GM04503 (cell line): ENCODE results near the gene ABRACL.
"Not testable (repeated sequence)": the region's sequence is repeated elsewhere in the genome, so short reads cannot be mapped to it uniquely, and the experiment has no call there.

Source experiments
- DNase-seq: peaks from one replicate; pipeline ENCODE4 v3.0.0-alpha.2; 2012; ENCODE audit warnings: low read depth

Gene ABRACL, protein sequence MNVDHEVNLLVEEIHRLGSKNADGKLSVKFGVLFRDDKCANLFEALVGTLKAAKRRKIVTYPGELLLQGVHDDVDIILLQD

DNA sequence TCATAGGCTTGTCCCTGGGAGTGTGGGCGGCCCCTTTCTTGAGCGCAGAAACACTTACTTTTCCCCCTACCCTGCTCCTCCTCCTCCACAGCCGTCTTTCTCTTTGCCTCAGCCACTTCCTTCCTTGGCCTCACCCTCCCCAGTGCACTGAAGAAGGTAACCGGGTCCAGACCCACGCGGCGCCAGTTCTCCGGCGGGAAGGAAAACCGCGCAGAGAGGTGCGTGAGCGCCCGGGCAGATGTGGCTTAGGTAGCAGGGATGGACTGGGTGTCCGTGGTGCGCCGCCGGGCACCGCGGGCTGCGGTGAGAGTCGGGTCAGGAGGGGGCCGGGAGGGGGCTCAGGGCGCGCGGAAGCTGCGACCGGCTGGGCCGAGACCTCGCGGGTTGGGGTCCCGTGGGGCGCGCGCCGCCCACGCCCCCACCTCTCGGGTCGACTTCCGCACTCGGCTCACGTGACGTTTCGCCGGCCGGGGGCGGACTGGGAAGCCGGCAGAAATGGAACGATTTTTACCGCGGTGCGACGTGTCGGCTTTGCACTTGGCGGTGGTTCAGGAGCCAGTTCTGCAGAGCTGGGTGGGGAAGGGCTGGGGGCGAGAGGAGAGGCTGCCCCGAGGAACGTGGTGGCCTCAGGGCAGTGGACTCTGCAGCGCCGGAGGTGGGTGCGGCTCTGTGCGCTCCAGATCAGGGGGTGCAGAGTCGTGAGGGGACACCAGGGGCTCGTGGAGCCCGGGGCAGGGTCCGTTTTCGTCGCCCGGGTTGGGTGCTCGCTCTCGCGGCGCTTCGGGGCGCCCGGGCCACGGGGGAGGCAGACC, at the start of gene ABRACL:
Gene ABRACL, plus strand, starts transcription at position 88 of the 812 bp plus-strand sequence. CDS start 5,416 bp downstream, outside the sequence.
- DNase-seq: no peak

DNA sequence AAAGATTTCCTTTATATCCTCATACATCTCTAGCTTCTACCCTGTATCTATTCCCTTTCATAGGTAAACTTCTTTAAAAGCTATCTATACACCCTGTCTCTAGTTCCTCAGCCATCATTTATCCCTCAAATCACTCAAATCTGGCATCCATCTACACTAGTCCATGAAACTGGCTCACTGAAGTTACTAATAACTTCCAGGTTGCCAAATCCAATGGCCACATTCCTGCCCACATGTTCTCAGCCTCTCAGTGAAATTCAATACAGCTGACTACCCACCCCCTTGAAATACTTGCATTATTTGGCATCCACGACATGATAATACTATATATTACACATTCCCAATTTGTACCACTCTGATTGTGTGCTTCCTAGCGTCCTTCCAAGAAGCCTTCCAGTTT, 49.2 kb upstream of the ABRACL start:
- no peak for DNase-seq

DNA sequence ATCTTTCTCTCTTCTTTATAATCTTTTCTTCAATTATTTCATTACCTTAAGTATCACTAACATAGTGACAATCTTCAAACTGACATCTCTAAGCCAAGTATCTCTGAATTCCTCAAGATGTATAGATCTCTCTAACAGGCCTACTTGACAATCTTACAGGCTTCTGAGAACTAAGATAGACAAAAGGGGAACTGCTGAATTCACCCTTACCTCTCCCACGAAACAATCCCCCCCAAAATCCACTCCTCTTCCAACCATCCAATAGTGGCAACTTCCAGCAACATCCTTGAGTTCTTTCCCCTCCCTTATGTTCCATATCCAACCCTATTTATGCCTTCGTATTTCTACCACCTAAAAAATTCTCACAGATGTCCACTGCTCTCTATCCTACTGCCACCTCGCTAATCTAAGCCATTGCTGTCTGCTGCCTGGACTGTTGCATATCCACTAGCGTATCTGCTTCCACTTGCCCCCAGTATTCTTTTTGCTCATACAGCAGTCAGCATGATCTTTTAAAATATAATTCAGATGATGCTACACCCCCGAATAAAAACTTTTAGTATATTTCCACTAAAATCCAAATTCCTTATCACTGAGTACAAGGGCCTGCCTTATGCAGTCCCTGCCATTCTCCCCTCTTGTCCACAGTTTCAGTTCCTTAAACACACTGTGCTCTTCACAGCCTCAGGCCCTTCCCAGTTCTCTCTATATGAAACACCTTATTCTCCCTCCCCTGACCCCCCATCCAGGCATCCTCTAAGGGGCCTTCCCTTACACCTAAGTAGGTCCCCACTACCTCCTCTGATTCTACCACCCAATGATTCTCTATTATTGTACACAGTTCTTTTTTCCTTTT, 48.5 kb upstream of the ABRACL start:
- DNase-seq: no peak

DNA sequence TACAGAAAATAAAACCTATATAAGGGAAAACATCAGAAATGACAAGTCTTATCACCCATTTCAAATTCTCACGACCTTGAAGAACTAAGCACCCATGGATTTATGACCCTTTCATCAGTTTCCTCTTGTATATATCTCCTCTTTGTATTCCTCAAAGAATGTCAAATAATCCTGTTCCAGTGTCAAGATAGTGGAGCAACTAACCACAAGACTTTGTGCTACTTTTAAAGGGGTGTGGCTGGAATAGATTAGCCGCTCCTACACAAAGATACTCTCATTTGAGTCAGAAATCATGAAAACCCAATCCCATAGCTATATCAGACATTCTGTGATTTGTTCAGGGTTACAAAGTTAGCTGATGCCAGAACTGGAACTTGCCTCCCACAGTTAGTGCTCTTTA, 47.1 kb upstream of the ABRACL start:
- DNase-seq: no peak

DNA sequence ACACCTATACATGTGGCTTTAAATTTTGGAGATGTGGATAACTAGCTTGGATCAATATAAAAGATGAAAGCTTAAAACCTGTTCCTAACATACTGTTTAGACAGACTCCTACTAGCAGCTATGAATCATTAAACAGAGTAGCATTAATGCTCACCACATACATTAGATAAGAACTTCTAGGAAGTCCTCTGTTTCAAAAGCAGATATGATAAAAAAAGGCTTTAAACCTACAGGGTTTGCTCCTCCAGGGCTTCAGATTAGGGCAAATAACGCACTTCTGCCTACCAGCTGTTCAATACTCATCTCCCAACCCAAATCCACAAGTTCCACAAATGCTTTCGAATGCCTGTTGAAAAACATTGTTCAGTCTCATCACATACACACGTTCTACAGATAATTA, 42.0 kb upstream of the ABRACL start:
- no peak for DNase-seq

DNA sequence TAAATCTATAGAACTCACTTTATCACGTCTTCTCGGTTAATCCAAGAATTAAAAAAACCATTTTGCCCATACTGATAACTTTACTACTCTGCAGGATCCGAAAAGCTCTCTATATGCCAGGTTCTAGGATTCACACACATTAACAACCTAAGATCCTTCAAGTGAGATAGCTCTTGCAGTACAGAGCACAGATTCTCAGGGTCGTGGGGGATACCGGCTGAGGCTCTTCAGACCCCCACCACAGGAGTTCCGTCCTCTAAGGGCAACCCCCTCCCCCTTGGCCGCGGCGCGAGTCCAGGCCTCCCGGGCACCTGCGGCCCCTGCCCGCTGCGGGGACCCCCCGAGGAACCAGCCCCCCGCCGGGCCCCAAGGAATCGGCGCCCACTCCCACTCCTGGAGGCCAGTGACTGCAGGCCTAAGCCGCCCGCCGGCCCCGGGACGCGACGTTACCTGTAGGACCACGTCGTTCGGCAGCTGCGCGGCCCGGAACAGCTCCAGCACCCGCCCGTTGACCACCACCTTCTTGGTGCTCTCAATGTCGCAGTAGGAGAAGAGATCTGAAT, 41.4 kb upstream of the ABRACL start:
- DNase-seq: no peak

DNA sequence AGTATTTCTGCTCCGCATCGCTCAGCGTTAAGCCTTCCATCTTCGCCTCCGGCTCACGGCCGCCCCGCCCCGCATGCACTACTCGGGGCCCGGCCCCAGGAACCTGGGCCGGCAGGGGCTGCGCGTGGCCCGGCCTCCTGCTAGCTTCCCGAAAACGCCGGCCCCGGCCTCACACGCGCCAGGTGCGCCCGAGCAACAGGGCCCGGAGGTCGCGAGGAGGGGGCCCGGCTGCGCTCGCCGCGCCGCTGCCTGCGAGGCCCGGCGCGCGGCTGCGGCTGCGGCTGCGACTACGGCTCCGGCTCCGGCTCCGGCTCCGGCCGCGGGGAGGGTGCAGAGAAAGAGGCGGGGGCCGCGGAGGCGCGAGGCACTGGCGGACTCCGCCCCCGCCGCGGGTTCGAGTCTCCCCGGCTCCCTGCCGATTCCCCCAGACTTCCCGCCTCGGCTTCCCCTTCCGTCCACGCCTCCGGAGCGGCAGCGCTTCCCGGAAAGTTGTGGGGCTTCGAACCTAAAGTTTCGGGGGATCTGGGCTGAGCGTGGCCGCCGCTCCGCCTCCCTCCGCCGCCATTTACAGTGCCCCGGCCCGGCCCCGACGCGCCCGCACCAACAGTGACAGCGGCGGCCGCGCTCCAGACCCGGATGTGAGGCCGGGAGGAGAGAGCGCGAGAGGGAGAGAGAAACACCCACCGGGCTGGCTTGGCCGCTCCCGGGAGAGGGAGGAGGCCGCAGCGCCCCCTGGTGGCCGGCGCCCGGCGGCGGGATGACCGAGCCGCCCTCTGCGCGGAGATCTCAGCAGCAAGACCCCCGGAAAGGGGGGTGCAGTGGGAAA, 40.7 kb upstream of the ABRACL start, which contains the start of gene REPS1:
Gene REPS1, minus strand, starts transcription at position 611 of the 826 bp plus-strand sequence. Its CDS starts 571 bp downstream, at position 40.
- no peak for DNase-seq

DNA sequence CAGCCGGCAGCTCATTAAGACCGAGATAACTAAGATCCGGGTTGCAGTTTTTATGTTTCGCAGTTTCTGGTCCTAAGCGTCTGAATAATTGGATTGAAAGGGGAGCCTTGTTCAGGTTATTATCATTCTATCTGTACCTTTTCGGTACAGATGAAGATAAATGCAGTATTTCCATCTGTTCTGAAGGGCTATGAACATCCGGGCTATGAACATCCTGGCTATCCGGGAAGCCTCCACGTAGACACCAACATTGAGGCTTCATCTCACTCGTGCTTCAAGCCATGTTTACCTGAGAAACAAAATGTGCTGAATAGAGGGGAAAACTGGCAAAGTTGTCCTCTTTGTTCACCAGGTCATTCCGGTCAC, 40.1 kb upstream of the ABRACL start:
- no peak for DNase-seq

DNA sequence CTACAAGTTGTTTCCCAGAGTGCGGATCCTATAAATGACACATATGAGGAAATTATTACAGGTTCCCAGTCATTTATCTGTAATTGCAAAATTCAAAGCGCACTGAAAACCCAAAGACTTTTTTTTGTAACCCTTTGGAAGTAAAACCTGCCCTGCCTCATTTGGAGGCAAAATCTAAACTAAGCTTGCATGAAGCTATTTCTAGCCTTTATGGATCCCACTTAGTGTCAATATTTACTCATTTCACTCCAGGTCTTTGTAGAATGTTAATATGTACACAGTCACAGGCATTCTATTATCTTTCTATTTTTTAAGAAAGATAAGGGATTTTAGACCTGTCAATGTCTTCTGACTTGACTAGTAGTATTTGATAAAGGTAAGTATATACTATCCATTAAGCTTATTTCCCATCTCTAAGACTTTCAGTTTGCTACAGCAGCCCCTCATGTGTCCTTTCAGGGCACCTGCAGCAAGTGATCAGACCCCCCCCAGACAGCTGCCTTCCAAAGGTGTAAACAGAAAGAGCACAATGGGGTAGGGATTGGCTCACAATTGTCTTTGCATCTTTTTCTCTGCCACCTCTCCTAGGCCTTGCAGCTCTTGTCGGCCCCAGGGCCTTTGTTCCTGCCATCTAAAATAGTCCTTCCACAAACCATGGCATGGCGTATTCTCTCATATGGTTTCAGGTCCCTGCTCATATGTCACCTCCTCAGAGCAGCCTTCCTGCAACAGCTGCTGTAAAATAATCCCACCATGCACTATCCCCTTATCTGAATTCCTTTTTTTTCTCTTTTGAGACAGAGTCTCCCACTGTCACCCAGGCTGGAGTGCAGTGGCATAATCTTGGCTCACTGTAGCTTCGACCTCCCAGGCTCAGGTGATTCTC, 39.2 kb upstream of the ABRACL start:
- no peak for DNase-seq

DNA sequence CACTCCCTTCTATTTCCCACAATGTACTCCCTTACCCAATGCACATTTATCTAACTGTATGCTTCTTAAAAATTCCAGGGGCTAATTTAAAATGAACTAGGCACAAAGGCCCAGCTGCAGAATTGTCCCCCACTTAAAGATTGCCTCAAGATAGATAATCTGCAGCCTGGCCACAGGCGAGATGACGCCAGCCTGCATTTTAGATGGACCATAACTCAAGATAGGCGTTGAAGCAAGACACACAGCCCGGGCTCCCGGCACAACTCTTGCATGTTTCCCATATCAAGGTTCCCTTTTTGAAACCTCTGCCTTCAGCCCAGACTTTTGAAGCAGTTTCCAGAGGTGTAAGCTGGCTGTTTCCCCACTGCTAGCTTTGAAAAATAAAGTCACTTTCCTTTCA, 37.3 kb upstream of the ABRACL start:
- no peak for DNase-seq

DNA sequence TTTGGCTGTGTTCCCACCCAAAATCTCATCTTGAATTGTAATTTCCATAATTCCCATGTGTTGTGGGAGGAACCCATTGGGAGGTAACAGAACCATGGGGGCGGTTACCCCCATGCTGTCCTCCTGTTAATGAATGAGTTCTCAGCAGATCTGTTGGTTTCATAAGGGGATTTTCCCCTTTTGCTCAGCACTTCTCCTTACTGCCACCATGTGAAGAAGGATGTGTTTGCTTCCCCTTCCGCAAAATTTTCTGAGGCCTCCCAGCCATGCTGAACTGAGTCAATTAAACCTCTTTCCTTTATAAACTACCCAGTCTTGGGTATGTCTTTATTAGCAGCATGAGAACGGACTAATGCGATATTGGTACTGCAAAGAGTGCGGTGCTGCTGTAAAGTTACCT, 35.6 kb upstream of the ABRACL start:
- DNase-seq: not testable (repeated sequence)

DNA sequence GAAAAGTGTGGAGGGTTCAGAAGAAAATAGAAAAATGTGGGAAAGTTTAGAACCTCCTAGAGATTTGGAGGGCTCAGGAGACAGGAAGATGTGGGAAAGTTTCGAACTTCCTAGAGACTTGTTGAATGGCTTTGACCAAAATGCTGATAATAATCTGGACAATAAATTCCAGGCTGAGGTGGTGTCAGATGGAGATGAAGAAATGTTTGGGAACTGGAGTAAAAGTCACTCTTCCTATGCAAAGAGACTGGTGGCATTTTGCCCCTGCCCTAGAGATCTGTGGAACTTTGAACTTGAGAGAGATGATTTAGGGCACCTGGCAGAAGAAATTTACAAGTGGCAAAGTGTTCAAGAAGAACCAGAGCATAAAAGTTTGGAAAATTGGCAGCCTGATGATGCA, 35.1 kb upstream of the ABRACL start:
- not testable (repeated sequence) for DNase-seq

DNA sequence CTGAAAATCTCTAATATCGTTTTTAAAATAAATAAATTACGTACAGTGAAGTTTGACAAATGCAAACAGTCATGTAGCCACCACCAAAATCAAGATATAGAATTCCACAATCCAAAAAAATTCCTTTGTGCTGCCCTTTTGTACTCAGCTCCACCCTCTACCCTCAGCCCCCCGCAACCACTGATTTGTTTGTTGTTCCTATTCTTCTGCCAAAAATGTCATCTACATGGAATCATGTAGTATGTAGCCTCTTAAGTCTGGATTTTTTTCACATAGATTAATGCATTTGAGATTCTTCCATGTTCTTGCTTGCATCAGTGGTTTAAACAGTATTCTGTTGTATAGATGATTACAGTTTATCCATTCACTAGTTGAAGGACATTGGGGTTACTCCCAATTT, 32.0 kb upstream of the ABRACL start:
- no peak for DNase-seq

DNA sequence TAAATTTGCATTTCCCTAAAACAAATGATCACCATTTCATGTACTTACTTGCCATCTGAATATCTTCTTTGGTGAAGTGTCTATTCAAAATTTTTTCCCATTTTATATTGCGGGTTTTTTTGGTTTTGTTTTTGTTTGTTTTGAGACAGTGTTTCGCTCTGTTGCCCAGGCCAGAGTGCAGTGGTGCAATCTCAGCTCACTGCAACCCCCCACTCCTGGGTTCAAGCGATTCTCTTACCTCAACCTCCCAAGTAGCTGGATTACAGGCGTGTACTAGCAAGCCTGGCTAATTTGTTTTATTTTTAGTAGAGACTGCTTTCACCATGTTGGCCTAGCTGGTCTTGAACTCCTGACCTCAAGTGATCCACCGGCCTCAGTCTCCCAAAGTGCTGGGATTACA, 31.4 kb upstream of the ABRACL start:
- no peak for DNase-seq

DNA sequence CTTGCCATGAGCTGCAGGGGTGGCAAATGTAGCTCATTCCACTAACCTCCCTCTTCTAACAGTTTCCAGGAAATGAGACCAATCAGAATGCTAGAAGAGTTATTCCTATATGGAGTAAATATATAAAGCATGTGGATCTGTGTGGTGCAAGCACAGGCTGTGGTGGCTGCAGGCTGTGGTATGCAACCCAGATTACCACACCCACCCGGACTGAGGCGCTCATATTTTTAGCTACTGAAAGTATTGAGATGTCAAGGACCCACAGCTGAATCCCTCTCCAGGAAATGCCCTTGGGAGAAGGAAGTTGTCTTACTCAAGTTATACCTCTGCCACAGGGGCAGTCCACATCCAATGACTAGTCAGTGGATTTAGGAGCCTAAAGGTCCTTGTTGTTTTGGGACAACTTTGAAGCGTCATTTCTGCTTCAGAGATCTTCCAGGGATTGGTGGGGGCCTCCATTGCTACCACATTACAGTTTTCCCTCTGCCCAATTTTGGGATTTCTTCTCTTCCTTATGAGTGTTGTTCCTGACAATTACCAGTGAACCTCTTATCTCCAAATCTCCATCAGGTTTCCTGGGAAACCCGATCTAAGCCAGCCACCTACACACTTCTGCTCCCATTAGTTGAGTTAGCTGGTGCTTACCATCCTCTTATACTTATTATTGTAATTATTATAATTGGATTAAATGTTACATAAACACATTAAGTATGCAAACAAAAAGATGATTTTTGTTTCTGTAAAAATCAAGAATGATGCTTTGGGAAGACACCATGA, 28.4 kb upstream of the ABRACL start:
- no peak for DNase-seq

DNA sequence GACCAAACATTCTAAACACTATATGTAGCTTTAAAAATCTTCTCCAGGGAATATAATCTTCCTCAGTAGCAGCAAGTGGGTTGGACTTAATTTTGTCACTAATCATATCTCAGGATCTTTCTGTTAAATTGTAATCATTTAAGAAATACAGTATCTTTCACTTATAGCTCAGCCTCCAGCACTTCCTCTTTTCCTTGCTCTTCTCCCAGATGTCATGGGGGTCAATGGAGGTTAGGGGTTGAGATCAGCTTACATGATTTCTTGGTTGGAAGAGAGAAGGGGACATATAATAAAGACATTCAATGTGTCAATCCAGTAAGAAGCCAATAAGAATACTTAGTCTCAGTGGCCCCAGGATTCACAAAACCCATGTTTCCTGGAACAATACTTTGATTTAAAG, 24.8 kb upstream of the ABRACL start:
- no peak for DNase-seq

DNA sequence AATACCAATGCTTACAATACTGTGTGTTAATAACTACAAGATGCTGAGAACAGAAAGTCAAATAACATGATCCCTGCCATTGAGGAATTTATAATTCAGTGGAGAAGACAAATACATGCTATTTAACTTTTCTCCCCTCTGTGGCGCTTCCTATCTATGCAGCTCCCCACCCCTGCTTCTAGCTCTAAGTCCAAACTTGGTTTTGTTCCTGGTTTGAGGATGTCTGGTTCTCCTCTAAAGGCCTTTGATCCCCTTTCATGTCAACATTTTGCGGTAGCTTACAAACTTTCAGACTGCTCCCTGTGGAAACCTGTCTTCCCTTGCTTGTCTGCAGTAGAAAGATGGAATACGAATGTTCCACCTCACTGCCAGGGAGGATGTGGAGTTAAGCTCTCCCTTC, 22.1 kb upstream of the ABRACL start:
- no peak for DNase-seq

DNA sequence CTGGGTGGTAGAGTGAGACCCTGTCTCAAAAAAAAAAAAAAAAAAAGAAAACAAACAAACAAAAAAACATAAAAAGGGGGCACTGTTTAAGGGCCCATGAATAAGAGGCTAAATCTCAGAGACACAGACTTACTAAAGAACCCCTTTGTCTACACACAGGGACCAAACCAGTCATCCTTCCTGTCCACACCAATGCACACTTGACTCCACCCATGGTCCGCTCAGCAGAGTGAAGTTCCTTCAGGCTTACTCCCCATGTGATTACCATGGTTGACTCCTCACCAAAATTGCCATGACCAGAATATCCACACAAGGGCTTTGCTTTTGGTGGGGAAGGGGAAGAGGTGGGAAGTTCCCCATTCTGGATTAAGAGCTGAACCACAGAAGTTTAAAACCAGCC, 21.1 kb upstream of the ABRACL start:
- no peak for DNase-seq

DNA sequence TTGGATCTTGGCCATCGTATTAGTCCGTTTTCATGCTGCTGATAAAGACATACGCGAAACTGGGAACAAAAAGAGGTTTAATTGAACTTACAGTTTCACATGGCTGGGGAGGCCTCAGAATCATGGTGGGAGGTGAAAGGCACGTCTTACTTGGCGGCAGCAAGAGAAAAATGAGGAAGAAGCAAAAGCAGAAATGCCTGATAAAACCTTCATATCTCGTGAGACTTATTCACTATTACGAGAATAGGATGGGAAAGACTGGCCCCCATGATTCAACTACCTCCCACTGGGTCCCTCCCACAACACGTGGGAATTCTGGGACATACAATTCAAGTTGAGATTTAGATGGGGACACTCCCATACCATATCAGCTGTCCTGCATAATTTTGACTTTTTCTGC, 20.4 kb upstream of the ABRACL start:
- no peak for DNase-seq

DNA sequence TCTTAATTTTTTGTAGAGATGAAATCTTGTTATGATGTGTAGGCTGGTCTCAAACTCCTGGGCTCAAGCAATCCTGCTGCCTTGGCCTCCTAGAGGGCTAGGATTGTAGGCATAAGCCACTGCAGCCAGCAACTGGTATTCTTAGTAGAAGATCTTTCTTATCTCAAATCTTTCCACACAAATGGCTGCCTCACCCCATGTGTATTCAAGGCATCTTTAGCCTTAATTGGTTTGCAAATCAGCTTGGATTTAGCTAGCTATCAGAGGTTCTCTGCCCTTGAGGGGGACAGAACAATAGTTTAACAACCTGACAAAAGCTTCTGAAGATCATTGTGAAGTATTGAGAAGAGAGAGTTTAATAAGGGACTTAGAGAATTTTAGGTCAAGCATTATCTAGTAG, 17.9 kb upstream of the ABRACL start:
- no peak for DNase-seq
